Colonic mucosa (tissue), 4 donors: ENCODE results near the gene CHCHD3. TPM values are rescaled to one million over a fixed set of nuclear protein-coding genes. Genes with fewer than 3 reads are reported as not detected.

Source experiments
- DNase-seq: peaks from one replicate; pipeline ENCODE4 v3.0.0-alpha.2; 2020
- H3K27ac ChIP-seq: fragments of 200-600 bp; one replicate; pipeline ENCODE4 v1.8.0; 2021
- H3K27me3 ChIP-seq: fragments of 200-600 bp; one replicate; pipeline ENCODE4 v1.8.0; 2021
- H3K36me3 ChIP-seq: fragments of 200-600 bp; one replicate; pipeline ENCODE4 v1.8.0; 2021
- H3K4me1 ChIP-seq: fragments of 200-600 bp; one replicate; pipeline ENCODE4 v1.8.0; 2021; ENCODE audit warnings: mild to moderate bottlenecking
- H3K4me3 ChIP-seq: fragments of 200-600 bp; one replicate; pipeline ENCODE4 v1.8.0; 2021
- H3K9ac ChIP-seq, 2 donors: one replicate each; pipeline ENCODE4 v1.7.0; 2013; ENCODE audit warnings: control low read depth in 2 of 2, low read depth in 2 of 2, low read length in 2 of 2
- H3K9me3 ChIP-seq: fragments of 200-600 bp; one replicate; pipeline ENCODE4 v1.8.0; 2021
- CTCF ChIP-seq: fragments of 200-600 bp; IDR thresholded peaks from one replicate; pipeline ENCODE4 v1.8.0; 2022; ENCODE audit warnings: antibody characterized with exemption, mild to moderate bottlenecking
- intact Hi-C: fragments of 100-400 bp; cut with DNase I; formaldehyde crosslinking; loops from one replicate; pipeline ENCODE4 v1.14.1; 2022
- total RNA-seq, 2 donors: library from RNA; stranded (reverse); fragmentation: NEBNext Ultra II Directional in 1 of 2; extraction: Animal tissue kit (Norgen Biotek cat#: 25700) in 1 of 2; gene quantifications; one replicate each; pipeline ENCODE4 v1.2.1, GENCODE V29; 2021
- donor health status: healthy.
- donor health status: DM: no; HTN: no; CAD: no.
- donor health status: DM: no; HTN: no; CAD: no.

CHCHD3 gene
- total RNA-seq, 2 donors from 2014 or later = 81.5 to 112 TPM

- Histone ChIP-seq H3K27me3 (no peaks in the 10 kb centered on the region), H3K9ac (no peak overlapping the region), H3K36me3 (no peaks in the 10 kb centered on the region), H3K27ac (no peak overlapping the region), H3K4me3 (no peak overlapping the region), H3K4me1 (no peaks in the 10 kb centered on the region), H3K9me3 (no peaks in the 10 kb centered on the region)
- intact Hi-C loops = no loop called here
- TF ChIP-seq CTCF = no peak
- no peak for DNase-seq
Measured at GRCh38 chr7:133019590-133019989, 62.3 kb downstream of the CHCHD3 start.

- H3K27ac ChIP-seq = no peak overlapping the region
Measured at GRCh38 chr7:133016604-133017003, 65.3 kb downstream of the CHCHD3 start.

GRCh38 chr7:133015888-133016287, 66.0 kb downstream of the CHCHD3 start:
- Histone ChIP-seq H3K9ac (no peak overlapping the region), H3K4me3 (no peak overlapping the region)
- intact Hi-C loops = no loop called here

More at GRCh38 chr7:133016604-133017003, 65.3 kb downstream of the CHCHD3 start:
- no peak overlapping the region for H3K9ac ChIP-seq
- no peaks in the 10 kb centered on the region for H3K27me3 ChIP-seq
- intact Hi-C loops = no loop called here
- H3K4me3 ChIP-seq = no peak overlapping the region
- no peak for TF ChIP-seq CTCF
- no peak for DNase-seq
- H3K36me3 ChIP-seq = no peaks in the 10 kb centered on the region
- H3K9me3 ChIP-seq = no peaks in the 10 kb centered on the region
- no peaks in the 10 kb centered on the region for H3K4me1 ChIP-seq

GRCh38 chr7:133011746-133012145, 70.1 kb downstream of the CHCHD3 start:
- Histone ChIP-seq H3K4me3 (no peak overlapping the region), H3K27ac (no peak overlapping the region), H3K36me3 (no peaks in the 10 kb centered on the region), H3K27me3 (no peaks in the 10 kb centered on the region), H3K9me3 (no peaks in the 10 kb centered on the region), H3K4me1 (no peaks in the 10 kb centered on the region), H3K9ac (no peak overlapping the region)
- TF ChIP-seq CTCF = no peak
- no peak for DNase-seq
- intact Hi-C loops = no loop called here

More at GRCh38 chr7:133015888-133016287, 66.0 kb downstream of the CHCHD3 start:
- Histone ChIP-seq H3K36me3 (no peaks in the 10 kb centered on the region), H3K27me3 (no peaks in the 10 kb centered on the region), H3K27ac (no peak overlapping the region), H3K9me3 (no peaks in the 10 kb centered on the region), H3K4me1 (no peaks in the 10 kb centered on the region)
- no peak for DNase-seq
- TF ChIP-seq CTCF = no peak

GRCh38 chr7:133009426-133010252, 72.3 kb downstream of the CHCHD3 start:
- no peaks in the 10 kb centered on the region for H3K36me3 ChIP-seq
- no peak overlapping the region for H3K4me3 ChIP-seq
- no peak for DNase-seq
- TF ChIP-seq CTCF = no peak
- H3K27me3 ChIP-seq = no peaks in the 10 kb centered on the region
- no peak overlapping the region for H3K27ac ChIP-seq
- no peaks in the 10 kb centered on the region for H3K4me1 ChIP-seq
- no peaks in the 10 kb centered on the region for H3K9me3 ChIP-seq
- H3K9ac ChIP-seq = no peak overlapping the region
- intact Hi-C loops = no loop called here
